ENCODE data around the gene MAPK8. TPM values are rescaled to one million over a fixed set of nuclear protein-coding genes. Genes with fewer than 3 reads are reported as not detected.

Gene MAPK8
- total RNA-seq, 1 experiment from 2014 or later: 52.9 TPM

GRCh38 chr10:48470115-48470892 is 163.8 kb downstream of the MAPK8 start:
- CTCF ChIA-PET: interaction anchor here (1.2 to 3.6 kb wide), 7 partner anchors 11 to 188 kb away, joined by 3 to 24 read pairs (median 7); no protein-coding TSS in a partner anchor
- TF ChIP-seq FOXP4 (CRISPR knock-in tag; IDR thresholded peaks at IDR 0.05): peak; percentile 65; the same call in 1 of the 2 replicates
- TF ChIP-seq FOXK1 (CRISPR knock-in tag; IDR thresholded peaks at IDR 0.05): 0 out of 2 replicates have a peak, but pooled peaks have one; percentile 30
- no peak for TF ChIP-seq ZNF232 (CRISPR knock-in tag; IDR thresholded peaks at IDR 0.05)
- peaks cover 40% of the 10 kb centered on the region for H3K4me1 Mint-ChIP-seq
- ATAC-seq (peak; percentile 69), DNase-seq (ENCODE audit: low spot score) (no peak)
- H3K27ac Mint-ChIP-seq: peak overlapping the region; percentile 23; the same call in 1 of the 2 replicates
- H3K36me3 Mint-ChIP-seq: peaks cover 15% of the 10 kb centered on the region
- POLR2A ChIA-PET: no interaction called here
- H3K27me3 Mint-ChIP-seq (ENCODE audit: low read depth): peaks cover 15% of the 10 kb centered on the region
- no peak overlapping the region for H3K4me3 Mint-ChIP-seq
- H3K9me3 Mint-ChIP-seq: peaks cover 10% of the 10 kb centered on the region

- Mint-ChIP-seq H3K4me1 (peaks cover 44% of the 10 kb centered on the region), H3K36me3 (peaks cover 15% of the 10 kb centered on the region), H3K9me3 (peaks cover 14% of the 10 kb centered on the region), H3K27ac (peak overlapping the region; percentile 12; the same call in 1 of the 2 replicates), H3K4me3 (no peak overlapping the region), H3K27me3 (ENCODE audit: low read depth) (peaks cover 11% of the 10 kb centered on the region)
- ChIA-PET POLR2A (interaction anchor here (0.6 kb wide), 1 partner anchor 123 kb away, joined by 3 read pairs; no protein-coding TSS in a partner anchor), CTCF (interaction anchor here (3.1 kb wide), 1 partner anchor 12 kb away, joined by 24 read pairs; no protein-coding TSS in a partner anchor)
- DNase-seq (ENCODE audit: low spot score) (no peak), ATAC-seq (peak; percentile 11; the same call in 1 of the 2 replicates)
- no peak for TF ChIP-seq MAX (CRISPR knock-in tag; IDR thresholded peaks at IDR 0.05)
- peak; percentile 40; the same call in 1 of the 2 replicates for TF ChIP-seq ZNF121 (CRISPR knock-in tag; IDR thresholded peaks at IDR 0.05)
- TF ChIP-seq CBFB (CRISPR knock-in tag; IDR thresholded peaks at IDR 0.05; ENCODE audit: low read depth): no peak
These were observed 164.7 kb downstream of the MAPK8 start for GRCh38 chr10:48470893-48471805.

- Mint-ChIP-seq H3K27me3 (ENCODE audit: low read depth) (peaks cover 1% of the 10 kb centered on the region), H3K4me3 (no peak overlapping the region), H3K27ac (no peak overlapping the region), H3K4me1 (peaks cover 52% of the 10 kb centered on the region), H3K9me3 (peaks cover 14% of the 10 kb centered on the region), H3K36me3 (peaks cover 15% of the 10 kb centered on the region)
- no peak for TF ChIP-seq SOX15 (CRISPR knock-in tag; IDR thresholded peaks at IDR 0.05)
- no peak for TF ChIP-seq GTF2I (CRISPR knock-in tag; conservative IDR thresholded peaks at IDR 0.05)
- no peak for TF ChIP-seq HMGA2 (CRISPR knock-in tag; IDR thresholded peaks at IDR 0.05)
- no peak for TF ChIP-seq SMAD4 (CRISPR knock-in tag; IDR thresholded peaks at IDR 0.05)
- no peak for TF ChIP-seq CBFB (CRISPR knock-in tag; IDR thresholded peaks at IDR 0.05; ENCODE audit: low read depth)
- no peak for TF ChIP-seq ZBTB43 (CRISPR knock-in tag; IDR thresholded peaks at IDR 0.05)
- TF ChIP-seq ZNF317 (CRISPR knock-in tag; IDR thresholded peaks at IDR 0.05; ENCODE audit: borderline replicate concordance, low read depth): no peak
- TF ChIP-seq JUN (CRISPR knock-in tag; IDR thresholded peaks at IDR 0.05): no peak
- no peak for TF ChIP-seq TEAD1 (CRISPR knock-in tag; IDR thresholded peaks at IDR 0.05)
- DNase-seq (ENCODE audit: low spot score): no peak
- no peak for ATAC-seq
- POLR2A ChIA-PET: no interaction called here
- CTCF ChIA-PET: no interaction called here
These were observed 166.1 kb downstream of the MAPK8 start for GRCh38 chr10:48472501-48473069.
